Lung (tissue), 12 donors: ENCODE data around the gene NANS. TPM values are rescaled to one million over a fixed set of nuclear protein-coding genes. Genes with fewer than 3 reads are reported as not detected.
A peak's percentile ranks its signal among the peaks of the same experiment; 100 is the strongest.

Experiments used
- ATAC-seq: fragments of 200-7000 bp; cut with Tn5 transposase; one replicate; pipeline ENCODE4 v1.9.1; 2020; ENCODE audit warnings: moderate number of reproducible peaks; ENCODE audit not compliant: insufficient read depth, low FRiP score
- DNase-seq, 3 donors: peaks; one replicate each; pipeline ENCODE4 v3.0.0-alpha.2; 2013 to 2017
- H3K27ac ChIP-seq, 2 donors: one replicate each; pipeline ENCODE4 v1.5.1; 2013; ENCODE audit warnings: mild to moderate bottlenecking in 2 of 2, moderate library complexity in 2 of 2, control low read depth in 1 of 2, inconsistent platforms in 1 of 2, low read depth in 1 of 2, low read length in 1 of 2
- H3K27me3 ChIP-seq, 3 donors: one replicate each; pipeline ENCODE4 v1.5.1; 2013; ENCODE audit warnings: low read length in 2 of 3; ENCODE audit not compliant: control insufficient read depth in 3 of 3, insufficient read depth in 3 of 3
- H3K36me3 ChIP-seq, 4 donors: one replicate each; pipeline ENCODE4 v1.5.1; 2013; ENCODE audit warnings: low read length in 4 of 4, mild to moderate bottlenecking in 1 of 4, moderate library complexity in 1 of 4; ENCODE audit not compliant: control insufficient read depth in 4 of 4, insufficient read depth in 4 of 4
- H3K4me1 ChIP-seq, 5 donors: one replicate each; pipeline ENCODE4 v1.5.1; 2013; ENCODE audit warnings: low read length in 5 of 5, mild to moderate bottlenecking in 2 of 5, moderate library complexity in 1 of 5; ENCODE audit not compliant: control insufficient read depth in 5 of 5, insufficient read depth in 5 of 5
- H3K4me3 ChIP-seq: one replicate; pipeline ENCODE4 v1.5.1; 2013; ENCODE audit warnings: mild to moderate bottlenecking, control low read depth, moderate library complexity
- H3K9ac ChIP-seq, 2 donors: one replicate each; pipeline ENCODE4 v1.5.1; 2013; ENCODE audit warnings: low read length in 2 of 2, control low read depth in 1 of 2; ENCODE audit not compliant: insufficient read depth in 1 of 2
- H3K9me3 ChIP-seq, 4 donors: one replicate each; pipeline ENCODE4 v1.5.1; 2013; ENCODE audit warnings: low read length in 3 of 4, mild to moderate bottlenecking in 1 of 4, moderate library complexity in 1 of 4; ENCODE audit not compliant: control insufficient read depth in 4 of 4, insufficient read depth in 3 of 4
- CTCF ChIP-seq: IDR thresholded peaks from 2 replicates; pipeline ENCODE4 v1.5.1; 2012; ENCODE audit warnings: mild to moderate bottlenecking; ENCODE audit errors: control extremely low read depth, extremely low read depth
- WGBS, 2 donors: extraction: QIAGEN DNeasy Blood & Tissue Kit; methylation state at CpG; one replicate each; pipeline ENCODE4 v1.1.7; 2013; 5-methylcytosine and 5-hydroxymethylcytosine counted together
- polyA plus RNA-seq, 2 donors: library from polyadenylated mRNA; stranded (reverse); fragments of 200-250 nt; gene quantifications; one replicate each; pipeline ENCODE4 v1.2.1, GENCODE V29; 2013
- total RNA-seq, 2 donors: library from RNA; depleted of rRNA in 1 of 2; stranded (reverse); fragments of >200 nt in 1 of 2; gene quantifications; one replicate each; pipeline ENCODE4 v1.2.1, GENCODE V29; 2014 to 2021
- donor health status: control.
- donor health status: control.
- donor health status: Bipolar disorder and iron deficiency.
- donor health status: healthy.
- donor health status: DM: yes; HTN: yes; CAD: no.

The NANS gene
- total and polyA plus RNA-seq, 4 donors, result 50.6 to 109 (median 74.4) TPM

DNA sequence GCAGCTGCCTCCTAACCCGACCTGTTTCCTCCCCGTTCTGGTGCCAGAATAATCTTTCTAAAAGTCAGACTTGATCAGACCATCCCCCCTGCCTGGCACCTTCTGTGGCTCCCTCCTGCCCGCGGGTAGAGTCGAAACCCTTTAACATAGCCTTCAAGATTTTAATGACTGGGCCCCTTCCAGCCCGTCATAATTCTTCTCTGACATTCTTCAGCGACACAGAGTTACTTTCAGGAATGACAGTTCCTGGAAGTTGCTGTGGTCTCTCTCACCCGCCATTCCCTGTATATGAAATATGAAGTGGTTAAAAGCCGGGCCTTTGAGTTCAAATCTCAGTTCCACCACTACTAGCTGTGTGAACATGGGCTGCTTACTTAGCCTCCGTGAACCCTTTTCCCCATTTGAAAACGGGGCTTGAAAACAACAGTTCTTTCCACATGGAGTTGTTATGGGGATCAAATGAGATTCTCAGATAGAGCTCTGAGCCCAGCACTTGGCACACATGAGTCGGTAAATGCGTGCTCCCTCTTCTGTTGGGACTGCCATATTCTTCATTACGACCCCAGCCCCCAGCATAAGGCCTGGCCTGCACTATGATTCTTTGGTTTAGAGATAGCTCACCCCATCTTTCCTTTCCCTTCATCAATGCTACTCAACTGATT, 737 bp downstream of the NANS start:
- Histone ChIP-seq H3K27ac (peak overlapping the region; percentile 94 to 99), H3K36me3 (peaks cover 4 to 9% (median 6%) of the 10 kb centered on the region in 4 donors), H3K9ac (peak overlapping the region; percentile 30 to 83), H3K27me3 (no peaks in the 10 kb centered on the region), H3K4me1 (peaks cover 0 to 8% (median 5%) of the 10 kb centered on the region in 5 donors), H3K9me3 (no peaks in the 10 kb centered on the region), H3K4me3 (peak overlapping the region; percentile 79)
- DNase-seq (peak in 2 of 3 donors; percentile 33 to 64), ATAC-seq (no peak)
- WGBS, 2 donors, result 2 to 9% methylated on average over 14 of the region's 14 CpGs
- no peak for TF ChIP-seq CTCF

DNA sequence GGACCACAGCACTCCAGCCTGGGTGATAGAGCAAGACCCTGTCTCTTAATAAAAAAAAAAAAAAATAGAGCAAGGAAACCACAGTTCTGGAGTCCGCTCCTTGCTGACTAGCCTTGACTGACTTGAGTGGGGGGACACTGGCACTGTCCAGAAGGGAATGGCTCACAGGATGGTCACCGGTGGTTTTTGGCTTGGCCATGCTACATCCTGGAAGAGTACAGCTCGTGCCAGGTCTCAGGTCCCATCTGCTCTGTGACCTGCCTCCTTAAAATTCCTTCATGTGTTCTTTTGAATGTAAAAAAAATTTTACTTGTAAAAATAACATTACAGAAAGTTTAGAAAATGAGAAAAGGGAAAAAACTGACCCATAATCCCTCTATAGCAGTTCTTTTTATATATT, 5.6 kb downstream of the NANS start:
- DNase-seq (no peak), ATAC-seq (no peak)
- H3K9me3 ChIP-seq, result no peaks in the 10 kb centered on the region
- no peak overlapping the region for H3K27ac ChIP-seq
- 91 to 93% methylated on average over 3 of the region's 3 CpGs for WGBS, 2 donors
- no peaks in the 10 kb centered on the region for H3K27me3 ChIP-seq
- TF ChIP-seq CTCF, result no peak
- no peak overlapping the region for H3K4me3 ChIP-seq
- H3K36me3 ChIP-seq, result peaks cover 4 to 21% (median 14%) of the 10 kb centered on the region in 4 donors
- no peak overlapping the region for H3K9ac ChIP-seq
- peaks cover 0 to 7% (median 5%) of the 10 kb centered on the region in 5 donors for H3K4me1 ChIP-seq

DNA sequence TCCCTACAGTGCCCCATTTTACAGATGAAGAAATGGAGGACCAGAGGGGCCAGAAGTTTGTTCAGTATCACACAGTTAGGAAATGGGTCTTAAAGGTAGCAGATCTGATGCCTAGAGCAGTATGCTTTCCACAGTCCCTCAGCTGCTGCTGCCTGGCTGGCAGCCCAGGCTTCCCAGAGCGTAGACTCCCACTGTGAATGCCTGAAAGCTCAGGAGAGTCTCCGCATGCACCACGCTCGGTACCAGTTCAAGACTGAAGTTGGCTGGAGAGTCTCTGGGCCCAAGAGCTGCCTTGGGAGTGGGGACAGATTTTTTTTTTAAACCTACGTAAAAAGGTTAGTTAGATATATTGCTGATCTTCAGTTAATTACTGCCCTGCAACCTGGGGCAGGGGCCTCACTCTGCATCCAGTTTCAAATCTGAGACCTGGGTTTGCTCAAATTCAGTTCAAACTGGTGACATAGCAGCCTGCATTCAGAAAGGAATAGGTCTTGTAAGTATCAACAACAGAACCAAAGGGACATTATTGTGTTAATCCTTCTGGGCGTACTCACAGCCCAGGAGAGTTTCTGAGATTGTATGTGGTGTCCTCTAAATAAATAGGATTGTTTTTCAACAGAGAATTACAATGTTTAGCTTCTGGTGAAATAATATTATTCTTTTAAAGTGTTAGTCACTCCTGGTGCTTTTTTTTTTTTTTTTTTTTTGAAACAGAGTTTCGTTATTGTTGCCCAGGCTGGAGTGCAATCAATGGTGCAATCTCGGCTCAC, 8.3 kb downstream of the NANS start:
- TF ChIP-seq CTCF, result no peak
- Histone ChIP-seq H3K9me3 (no peaks in the 10 kb centered on the region), H3K4me1 (no peaks in the 10 kb centered on the region), H3K27me3 (no peaks in the 10 kb centered on the region), H3K9ac (no peak overlapping the region), H3K36me3 (peaks cover 4 to 23% (median 15%) of the 10 kb centered on the region in 4 donors), H3K27ac (no peak overlapping the region), H3K4me3 (no peak overlapping the region)
- no peak for DNase-seq
- 84 to 94% methylated on average over 8 of the region's 8 CpGs for WGBS, 2 donors
- no peak for ATAC-seq
